ENCODE data around the gene MC5R. TPM values are rescaled to one million over a fixed set of nuclear protein-coding genes. Genes with fewer than 3 reads are reported as not detected.

MC5R gene
- total and polyA plus RNA-seq, 10 of the 15 experiments (the other 5 are each of a cell fraction or from before 2014, with no cell fraction given), result not detected

GRCh38 chr18:13813271-13813849 is 10.6 kb upstream of the MC5R start:
- POLR2A ChIA-PET, result interaction anchor here (0.5 kb wide), 1 partner anchor 1125 kb away, joined by 6 read pairs; no protein-coding TSS in a partner anchor

More at GRCh38 chr18:13813271-13813849, 10.6 kb upstream of the MC5R start:
- 24% methylated on average over 4 of the region's 4 CpGs for WGBS (ENCODE audit: insufficient coverage, insufficient replicate concordance, low lambda C conversion rate, missing lambda C conversion rate)
- intact Hi-C loops (cut with micrococcal nuclease; ENCODE audit: unreplicated experiment), result loop anchor here (5.0 kb wide), 1 partner anchor 256 kb away; no protein-coding TSS in a partner anchor
- Histone ChIP-seq H3K4me1 (ENCODE audit: control insufficient read depth, insufficient read depth, low read length) (no peaks in the 10 kb centered on the region), H3K4me3 (no peak overlapping the region), H3K36me3 (ENCODE audit: control insufficient read depth in 2 of 2, insufficient read depth in 2 of 2, low read length in 1 of 2) (no peaks in the 10 kb centered on the region), H3K9ac (ENCODE audit: control insufficient read depth, insufficient read depth, low read length) (no peak overlapping the region), H3K27ac (ENCODE audit: control insufficient read depth, insufficient read depth) (no peak overlapping the region), H4K20me1 (ENCODE audit: control insufficient read depth, insufficient read depth) (no peaks in the 10 kb centered on the region), H3K79me2 (ENCODE audit: control insufficient read depth, insufficient read depth, low read length) (no peaks in the 10 kb centered on the region), H2AFZ (ENCODE audit: control insufficient read depth, low read depth, low read length) (no peak overlapping the region), H3K9me3 (replicated peaks; ENCODE audit: control insufficient read depth, insufficient read depth, low read length) (no peaks in the 10 kb centered on the region), H3K4me2 (ENCODE audit: control insufficient read depth, insufficient read depth) (no peak overlapping the region), H3K27me3 (replicated peaks in 1 of 2; ENCODE audit: control insufficient read depth in 2 of 2, insufficient read depth in 2 of 2, low read length in 1 of 2) (peaks cover 2 to 3% of the 10 kb centered on the region in 2 experiments; a peak in 3 of 4 replicates)
- DNase-seq (ENCODE audit: low read depth, low spot score), result no peak
- ATAC-seq, result peak; percentile 98
- no TSS peak for BruUV-seq (replicated peaks)
- TF ChIP-seq YY1 (IDR thresholded peaks at IDR 0.05; ENCODE audit: low read depth, low read length) (no peak), ZNF217 (IDR thresholded peaks at IDR 0.05) (no peak), NR2F1 (conservative IDR thresholded peaks at IDR 0.05) (no peak), E2F4 (IDR thresholded peaks at IDR 0.05; ENCODE audit: low read depth, low read length) (no peak), RB1 (IDR thresholded peaks at IDR 0.05; ENCODE audit: borderline replicate concordance) (no peak), EGR1 (IDR thresholded peaks at IDR 0.05; ENCODE audit: borderline replicate concordance in 1 of 2, low read depth in 2 of 2, low read length in 2 of 2) (no peak), CTCF (IDR thresholded peaks at IDR 0.05 in 2 of 3, conservative IDR thresholded peaks at IDR 0.05 in 1 of 3; ENCODE audit: control insufficient read depth in 2 of 3, extremely low read depth in 1 of 3, insufficient read depth in 1 of 3, low read depth in 3 of 3, low read length in 3 of 3) (peak; percentile 79 to 89 (median 80)), BACH1 (IDR thresholded peaks at IDR 0.05; ENCODE audit: borderline replicate concordance) (no peak), EZH2 (IDR thresholded peaks at IDR 0.05; ENCODE audit: borderline replicate concordance, control insufficient read depth, low read depth, low read length) (no peak), SUPT20H (IDR thresholded peaks at IDR 0.05; ENCODE audit: borderline replicate concordance, control insufficient read depth, low read depth, low read length) (no peak), GATAD2B (conservative IDR thresholded peaks at IDR 0.05; ENCODE audit: low read depth) (no peak), BMI1 (IDR thresholded peaks at IDR 0.05; ENCODE audit: borderline replicate concordance) (no peak), RAD21 (IDR thresholded peaks at IDR 0.05; ENCODE audit: insufficient read depth, low read depth, low read length) (peak; percentile 63), SMC3 (IDR thresholded peaks at IDR 0.05; ENCODE audit: borderline replicate concordance, low read length) (peak; percentile 69; the same call in 1 of the 2 replicates), POU2F2 (IDR thresholded peaks at IDR 0.05; ENCODE audit: borderline replicate concordance, low read depth, low read length) (0 out of 3 replicates have a peak, but pooled peaks have one; percentile 16), ATF2 (IDR thresholded peaks at IDR 0.05; ENCODE audit: low read length) (no peak)
- in situ Hi-C loops (cut with MboI), result loop anchor here (5.0 to 10.0 kb wide), 2 partner anchors 256 to 581 kb away; no protein-coding TSS in a partner anchor
- SMC1A ChIA-PET (ENCODE audit: uncharacterized antibody, unreplicated experiment), result interaction anchor here (1.1 to 3.2 kb wide), 7 partner anchors 11 to 603 kb away, joined by 3 to 18 read pairs (median 7); partner anchors contain the start of gene MC5R
- CTCF ChIA-PET, result interaction anchor here (0.6 to 3.6 kb wide), 25 partner anchors 9 to 1295 kb away, joined by 3 to 50 read pairs (median 4); partner anchors contain the start of gene MC5R
- peak; percentile 62 for FAIRE-seq
- RAD21 ChIA-PET (ENCODE audit: unreplicated experiment), result interaction anchor here (1.8 to 2.7 kb wide), 5 partner anchors 11 to 273 kb away, joined by 5 to 17 read pairs (median 9); partner anchors contain the start of gene MC5R

All from GM12878 (cell line).